HG03457 (cell line): ENCODE results near the gene PBX3.

Source experiments
- ATAC-seq: cut with Tn5 transposase; IDR thresholded peaks from one replicate; pipeline ENCODE4 v1.9.1; 2021; ENCODE audit warnings: moderate number of reproducible peaks; ENCODE audit not compliant: unreplicated experiment

Gene PBX3

GRCh38 chr9:125854553-125855275 lies 107.5 kb downstream of the PBX3 start:
- ATAC-seq = no peak

GRCh38 chr9:125856331-125856730 lies 109.2 kb downstream of the PBX3 start:
- ATAC-seq = no peak

GRCh38 chr9:125861405-125862058 lies 114.4 kb downstream of the PBX3 start:
- no peak for ATAC-seq

GRCh38 chr9:125863923-125864322 lies 116.8 kb downstream of the PBX3 start:
- no peak for ATAC-seq

GRCh38 chr9:125867751-125868415 lies 120.7 kb downstream of the PBX3 start:
- ATAC-seq = no peak

- no peak for ATAC-seq
Measured at GRCh38 chr9:125878164-125878631, 131.0 kb downstream of the PBX3 start.

- ATAC-seq = no peak
Measured at GRCh38 chr9:125881042-125881441, 133.9 kb downstream of the PBX3 start.

- no peak for ATAC-seq
Measured at GRCh38 chr9:125883565-125884217, 136.5 kb downstream of the PBX3 start.

- ATAC-seq = no peak
Measured at GRCh38 chr9:125884218-125884595, 137.0 kb downstream of the PBX3 start.

- no peak for ATAC-seq
Measured at GRCh38 chr9:125885405-125886034, 138.3 kb downstream of the PBX3 start.

GRCh38 chr9:125886365-125886764 lies 139.2 kb downstream of the PBX3 start:
- no peak for ATAC-seq

- no peak for ATAC-seq
Measured at GRCh38 chr9:125887172-125887571, 140.0 kb downstream of the PBX3 start.

GRCh38 chr9:125888211-125888610 lies 141.0 kb downstream of the PBX3 start:
- ATAC-seq = no peak

- no peak for ATAC-seq
Measured at GRCh38 chr9:125889112-125889475, 141.9 kb downstream of the PBX3 start.

GRCh38 chr9:125889476-125890419 lies 142.6 kb downstream of the PBX3 start:
- ATAC-seq = no peak

- ATAC-seq = no peak
Measured at GRCh38 chr9:125890826-125891225, 143.7 kb downstream of the PBX3 start.

GRCh38 chr9:125893277-125893676 lies 146.1 kb downstream of the PBX3 start:
- no peak for ATAC-seq

- ATAC-seq = no peak
Measured at GRCh38 chr9:125894566-125894965, 147.4 kb downstream of the PBX3 start.

- no peak for ATAC-seq
Measured at GRCh38 chr9:125896404-125896803, 149.2 kb downstream of the PBX3 start.

- ATAC-seq = no peak
Measured at GRCh38 chr9:125896964-125897363, 149.8 kb downstream of the PBX3 start.
